CD8-positive, alpha-beta memory T cell (primary cell): ENCODE results near the gene ZNF841. TPM values are rescaled to one million over a fixed set of nuclear protein-coding genes. Genes with fewer than 3 reads are reported as not detected.
"Not testable (repeated sequence)": the region's sequence is repeated elsewhere in the genome, so short reads cannot be mapped to it uniquely, and the experiment has no call there.

Experiments
- CTCF ChIA-PET: fragments of 350-600 bp; sonication (Branson Sonifier 250); formaldehyde crosslinking; loops from one replicate; lab custom pipeline; 2021; ENCODE audit warnings: antibody characterized with exemption; lab: Charles Lee
- POLR2A ChIA-PET: fragments of 350-600 bp; sonication (Branson Sonifier 250); formaldehyde crosslinking; loops from one replicate; lab custom pipeline; 2021; ENCODE audit warnings: antibody characterized with exemption; lab: Charles Lee
- DNase-seq, 5 donors: peaks; one replicate each; pipeline versions ENCODE4 v3.0.0 to v3.0.0-alpha.2; 2020 to 2022; ENCODE audit warnings: mixed read lengths in 1 of 5
- H3K27ac ChIP-seq: one replicate; pipeline ENCODE4 v1.7.0; 2013; ENCODE audit warnings: low read depth, mild to moderate bottlenecking, low read length, moderate library complexity
- H3K27me3 ChIP-seq: 2 replicates; pipeline ENCODE4 v1.7.0; 2013; ENCODE audit warnings: low read length, mild to moderate bottlenecking; ENCODE audit not compliant: insufficient read depth, poor library complexity, severe bottlenecking
- H3K36me3 ChIP-seq: 2 replicates; pipeline ENCODE4 v1.7.0; 2013; ENCODE audit warnings: mild to moderate bottlenecking, low read length, moderate library complexity; ENCODE audit not compliant: insufficient read depth
- H3K4me1 ChIP-seq: 2 replicates; pipeline ENCODE4 v1.7.0; 2013; ENCODE audit warnings: mild to moderate bottlenecking, low read length, moderate library complexity; ENCODE audit not compliant: insufficient read depth
- H3K4me3 ChIP-seq: 2 replicates; pipeline ENCODE4 v1.7.0; 2013; ENCODE audit warnings: mild to moderate bottlenecking, low read length
- H3K9me3 ChIP-seq: 2 replicates; pipeline ENCODE4 v1.7.0; 2013; ENCODE audit warnings: mild to moderate bottlenecking, low read length
- H3K27ac Mint-ChIP-seq, 8 donors: one replicate each; pipeline ENCODE4 v1.8.0; 2020 to 2021; ENCODE audit warnings: mixed read lengths in 8 of 8, mild to moderate bottlenecking in 6 of 8, inconsistent platforms in 3 of 8, moderate library complexity in 3 of 8
- H3K27me3 Mint-ChIP-seq, 2 donors: one replicate each; pipeline ENCODE4 v1.8.0; 2020 to 2021; ENCODE audit warnings: mixed read lengths in 2 of 2, mild to moderate bottlenecking in 1 of 2, moderate library complexity in 1 of 2
- H3K36me3 Mint-ChIP-seq, 3 donors: one replicate each; pipeline ENCODE4 v1.8.0; 2020 to 2021; ENCODE audit warnings: mixed read lengths in 3 of 3, inconsistent platforms in 1 of 3, mild to moderate bottlenecking in 1 of 3
- H3K4me1 Mint-ChIP-seq, 3 donors: one replicate each; pipeline ENCODE4 v1.8.0; 2020 to 2021; ENCODE audit warnings: mixed read lengths in 3 of 3, inconsistent platforms in 1 of 3, mild to moderate bottlenecking in 1 of 3
- H3K4me3 Mint-ChIP-seq, 7 donors: one replicate each; pipeline ENCODE4 v1.8.0; 2020 to 2021; ENCODE audit warnings: mixed read lengths in 7 of 7, mild to moderate bottlenecking in 6 of 7, moderate library complexity in 4 of 7, inconsistent platforms in 2 of 7
- H3K9me3 Mint-ChIP-seq, 5 donors: one replicate each; pipeline ENCODE4 v1.8.0; 2020 to 2022; ENCODE audit warnings: mixed read lengths in 5 of 5, mild to moderate bottlenecking in 3 of 5, moderate library complexity in 2 of 5, inconsistent platforms in 1 of 5
- polyA plus RNA-seq: library from polyadenylated mRNA; unstranded; fragments of 300-500 nt; fragmentation: Illumina TruSeq; gene quantifications from one replicate; pipeline ENCODE4 v1.2.3, GENCODE V29; 2021
- total RNA-seq, 2 experiments: library from RNA; stranded (reverse); gene quantifications; one replicate each; pipeline ENCODE4 v1.2.3, GENCODE V29; 2021

ZNF841 gene
- total and polyA plus RNA-seq, 3 experiments from 2014 or later = 5.7 to 15.2 (median 14.5) TPM

- peaks cover 34 to 69% (median 65%) of the 10 kb centered on the region in 3 donors for H3K36me3 Mint-ChIP-seq
- H3K9me3 Mint-ChIP-seq = peaks cover 34 to 76% (median 63%) of the 10 kb centered on the region in 5 donors
- peaks cover 29% of the 10 kb centered on the region for H3K36me3 ChIP-seq
- peaks cover 40% of the 10 kb centered on the region for H3K9me3 ChIP-seq
- H3K4me3 Mint-ChIP-seq = peak overlapping the region; percentile 8 to 97 (median 89)
- H3K27ac ChIP-seq, DNase-seq, POLR2A ChIA-PET, H3K4me3 ChIP-seq, H3K27me3 ChIP-seq, CTCF ChIA-PET, H3K27me3 Mint-ChIP-seq: not testable (repeated sequence)
- peaks cover 23 to 41% (median 34%) of the 10 kb centered on the region in 3 donors for H3K4me1 Mint-ChIP-seq
- peaks cover 11% of the 10 kb centered on the region for H3K4me1 ChIP-seq
- peak overlapping the region in 3 of 8 donors; percentile 54 to 93 (median 68) for H3K27ac Mint-ChIP-seq
Measured at GRCh38 chr19:52026255-52026990, 69.1 kb downstream of the ZNF841 start.

- H3K9me3 Mint-ChIP-seq = peaks cover 47 to 80% (median 67%) of the 10 kb centered on the region in 5 donors
- H3K9me3 ChIP-seq = peaks cover 43% of the 10 kb centered on the region
- H3K4me1 ChIP-seq = peaks cover 11% of the 10 kb centered on the region
- peak overlapping the region in 1 of 7 donors; percentile 54 for H3K4me3 Mint-ChIP-seq
- H3K27ac Mint-ChIP-seq, POLR2A ChIA-PET, H3K27me3 ChIP-seq, H3K4me3 ChIP-seq, H3K27ac ChIP-seq, H3K27me3 Mint-ChIP-seq, CTCF ChIA-PET, DNase-seq: not testable (repeated sequence)
- peaks cover 47 to 83% (median 77%) of the 10 kb centered on the region in 3 donors for H3K36me3 Mint-ChIP-seq
- H3K36me3 ChIP-seq = peaks cover 48% of the 10 kb centered on the region
- H3K4me1 Mint-ChIP-seq = peaks cover 23 to 44% (median 37%) of the 10 kb centered on the region in 3 donors
Measured at GRCh38 chr19:52024478-52024877, 71.1 kb downstream of the ZNF841 start.

- Mint-ChIP-seq H3K4me3 (no peak overlapping the region), H3K27ac (no peak overlapping the region), H3K27me3 (no peaks in the 10 kb centered on the region), H3K9me3 (peaks cover 54 to 92% (median 85%) of the 10 kb centered on the region in 5 donors), H3K36me3 (peaks cover 61 to 94% (median 93%) of the 10 kb centered on the region in 3 donors), H3K4me1 (peaks cover 6 to 26% (median 21%) of the 10 kb centered on the region in 3 donors)
- no peak for DNase-seq
- POLR2A ChIA-PET = no interaction called here
- peaks cover 4% of the 10 kb centered on the region for H3K4me1 ChIP-seq
- H3K9me3 ChIP-seq = peaks cover 58% of the 10 kb centered on the region
- CTCF ChIA-PET = no interaction called here
- no peaks in the 10 kb centered on the region for H3K27me3 ChIP-seq
- peaks cover 62% of the 10 kb centered on the region for H3K36me3 ChIP-seq
- no peak overlapping the region for H3K27ac ChIP-seq
- no peak overlapping the region for H3K4me3 ChIP-seq
Measured at GRCh38 chr19:52022193-52022592, 73.4 kb downstream of the ZNF841 start.

- H3K4me1 Mint-ChIP-seq = peaks cover 1 to 9% (median 4%) of the 10 kb centered on the region in 3 donors
- Histone ChIP-seq H3K9me3 (peaks cover 69% of the 10 kb centered on the region), H3K4me1 (no peaks in the 10 kb centered on the region), H3K27me3 (no peaks in the 10 kb centered on the region), H3K4me3 (peak overlapping the region; percentile 21), H3K27ac (no peak overlapping the region), H3K36me3 (peaks cover 73% of the 10 kb centered on the region)
- ChIA-PET POLR2A (no interaction called here), CTCF (no interaction called here)
- peaks cover 52 to 93% (median 89%) of the 10 kb centered on the region in 5 donors for H3K9me3 Mint-ChIP-seq
- DNase-seq = no peak
- no peak overlapping the region for H3K27ac Mint-ChIP-seq
- H3K4me3 Mint-ChIP-seq = no peak overlapping the region
- no peaks in the 10 kb centered on the region for H3K27me3 Mint-ChIP-seq
- H3K36me3 Mint-ChIP-seq = peaks cover 67 to 96% (median 94%) of the 10 kb centered on the region in 3 donors
Measured at GRCh38 chr19:52020506-52020905, 75.1 kb downstream of the ZNF841 start.

Other genes with a start within 250 kb of the ZNF841 start
- gene ZNF577, start 207.8 kb downstream of the ZNF841 start, total RNA-seq = 1 to 10 TPM; 4.6 to 4.8 TPM
- 5.2 TPM for gene ZNF577, start 207.8 kb downstream of the ZNF841 start, polyA plus RNA-seq
- gene ZNF649, start 190.7 kb downstream of the ZNF841 start, total RNA-seq = 10 to 100 TPM; 12.3 to 13.5 TPM
- 7.2 TPM for gene ZNF649, start 190.7 kb downstream of the ZNF841 start, polyA plus RNA-seq
- 1 to 10 TPM; 3.5 to 4.6 TPM for gene ZNF613, start 168.3 kb downstream of the ZNF841 start, total RNA-seq
- 3.5 TPM for gene ZNF613, start 168.3 kb downstream of the ZNF841 start, polyA plus RNA-seq
- gene ZNF350, start 108.9 kb downstream of the ZNF841 start, total RNA-seq = 1 to 10 TPM; 9.0 to 10.0 TPM
- gene ZNF350, start 108.9 kb downstream of the ZNF841 start, polyA plus RNA-seq = 19.4 TPM
- 1 to 10 TPM; 7.6 to 8.8 TPM for gene ZNF615, start 87.6 kb downstream of the ZNF841 start, total RNA-seq
- gene ZNF615, start 87.6 kb downstream of the ZNF841 start, polyA plus RNA-seq = 9.6 TPM
- gene ZNF614, start 67.4 kb downstream of the ZNF841 start, total RNA-seq = 10 to 100 TPM; 12.3 to 13.0 TPM
- gene ZNF614, start 67.4 kb downstream of the ZNF841 start, polyA plus RNA-seq = 7.2 TPM
- gene ZNF432, start 46.9 kb downstream of the ZNF841 start, total RNA-seq = 10 to 100 TPM; 13.0 to 13.4 TPM
- gene ZNF432, start 46.9 kb downstream of the ZNF841 start, polyA plus RNA-seq = 5.8 TPM
- gene ZNF616, start 44.2 kb upstream of the ZNF841 start, total RNA-seq = 10 to 100 TPM; 11.2 to 12.6 TPM
- 4.6 TPM for gene ZNF616, start 44.2 kb upstream of the ZNF841 start, polyA plus RNA-seq
- gene ZNF836, start 75.9 kb upstream of the ZNF841 start, total RNA-seq = 10 to 100 TPM; 10.6 to 12.5 TPM
- 17.1 TPM for gene ZNF836, start 75.9 kb upstream of the ZNF841 start, polyA plus RNA-seq
- 100 to 1,000 TPM; 232 to 250 TPM for gene PPP2R1A, start 94.3 kb upstream of the ZNF841 start, total RNA-seq
- 200 TPM for gene PPP2R1A, start 94.3 kb upstream of the ZNF841 start, polyA plus RNA-seq
- 10 to 100 TPM; 22.2 to 24.3 TPM for gene ZNF766, start 173.8 kb upstream of the ZNF841 start, total RNA-seq
- 69.7 TPM for gene ZNF766, start 173.8 kb upstream of the ZNF841 start, polyA plus RNA-seq
- 1 to 10 TPM; 5.6 to 6.6 TPM for gene ZNF480, start 201.4 kb upstream of the ZNF841 start, total RNA-seq
- 28.0 TPM for gene ZNF480, start 201.4 kb upstream of the ZNF841 start, polyA plus RNA-seq
- gene ZNF610, start 240.5 kb upstream of the ZNF841 start, total RNA-seq = 1 to 10 TPM in 1 of 2 experiments, under 1 TPM in 1; 0.91 to 1.8 TPM
- gene ZNF610, start 240.5 kb upstream of the ZNF841 start, polyA plus RNA-seq = 1.8 TPM